Measurements from ENCODE around the gene PUS7.
A peak's percentile ranks its signal among the peaks of the same experiment; 100 is the strongest.

Gene PUS7

GRCh38 chr7:105473163-105473562 lies 48.9 kb downstream of the PUS7 start:
- DNase-seq: peak; percentile 71
- no peak overlapping the region for H3K4me3 ChIP-seq (ENCODE audit: low read depth, low read length)
- no peaks in the 10 kb centered on the region for H3K27me3 ChIP-seq (replicated peaks)
- peak overlapping the region; percentile 43 for H3K27ac ChIP-seq
- in situ Hi-C loops (cut with HindIII; ENCODE audit: low pct_ligation_motif_present, low sequenced_read_pairs): no loop called here
- H3K36me3 ChIP-seq (replicated peaks): peaks cover 2% of the 10 kb centered on the region
- no peak for TF ChIP-seq CTCF (IDR thresholded peaks at IDR 0.05; ENCODE audit: low read depth, low read length, missing control alignments)

GRCh38 chr7:105470846-105471245 lies 51.2 kb downstream of the PUS7 start:
- in situ Hi-C loops (cut with HindIII; ENCODE audit: low pct_ligation_motif_present, low sequenced_read_pairs): no loop called here
- Histone ChIP-seq H3K4me3 (ENCODE audit: low read depth, low read length) (no peak overlapping the region), H3K27me3 (replicated peaks) (no peaks in the 10 kb centered on the region), H3K27ac (no peak overlapping the region), H3K36me3 (replicated peaks) (no peaks in the 10 kb centered on the region)
- no peak for DNase-seq
- no peak for TF ChIP-seq CTCF (IDR thresholded peaks at IDR 0.05; ENCODE audit: low read depth, low read length, missing control alignments)

GRCh38 chr7:105470090-105470489 lies 52.0 kb downstream of the PUS7 start:
- TF ChIP-seq CTCF (IDR thresholded peaks at IDR 0.05; ENCODE audit: low read depth, low read length, missing control alignments): no peak
- in situ Hi-C loops (cut with HindIII; ENCODE audit: low pct_ligation_motif_present, low sequenced_read_pairs): no loop called here
- DNase-seq: no peak

GRCh38 chr7:105462765-105463420 lies 59.2 kb downstream of the PUS7 start:
- in situ Hi-C loops (cut with HindIII; ENCODE audit: low pct_ligation_motif_present, low sequenced_read_pairs): no loop called here
- DNase-seq: no peak
- no peak overlapping the region for H3K4me3 ChIP-seq (ENCODE audit: low read depth, low read length)
- peaks cover 9% of the 10 kb centered on the region for H3K36me3 ChIP-seq (replicated peaks)
- H3K27ac ChIP-seq: no peak overlapping the region
- H3K27me3 ChIP-seq (replicated peaks): no peaks in the 10 kb centered on the region
- no peak for TF ChIP-seq CTCF (IDR thresholded peaks at IDR 0.05; ENCODE audit: low read depth, low read length, missing control alignments)

More at GRCh38 chr7:105470090-105470489, 52.0 kb downstream of the PUS7 start:
- H3K36me3 ChIP-seq (replicated peaks): no peaks in the 10 kb centered on the region
- H3K27me3 ChIP-seq (replicated peaks): no peaks in the 10 kb centered on the region
- no peak overlapping the region for H3K4me3 ChIP-seq (ENCODE audit: low read depth, low read length)
- H3K27ac ChIP-seq: no peak overlapping the region

- Histone ChIP-seq H3K27me3 (replicated peaks) (no peaks in the 10 kb centered on the region), H3K4me3 (ENCODE audit: low read depth, low read length) (no peak overlapping the region), H3K27ac (no peak overlapping the region), H3K36me3 (replicated peaks) (peaks cover 9% of the 10 kb centered on the region)
- no peak for TF ChIP-seq CTCF (IDR thresholded peaks at IDR 0.05; ENCODE audit: low read depth, low read length, missing control alignments)
- in situ Hi-C loops (cut with HindIII; ENCODE audit: low pct_ligation_motif_present, low sequenced_read_pairs): no loop called here
- no peak for DNase-seq
Measured at GRCh38 chr7:105461518-105461917, 60.6 kb downstream of the PUS7 start.
